ENCODE measurements around the gene CATSPER3. TPM values are rescaled to one million over a fixed set of nuclear protein-coding genes. Genes with fewer than 3 reads are reported as not detected.

The CATSPER3 gene
- total RNA-seq, result under 1 TPM; 0.16 to 0.63 (median 0.38) TPM

DNA sequence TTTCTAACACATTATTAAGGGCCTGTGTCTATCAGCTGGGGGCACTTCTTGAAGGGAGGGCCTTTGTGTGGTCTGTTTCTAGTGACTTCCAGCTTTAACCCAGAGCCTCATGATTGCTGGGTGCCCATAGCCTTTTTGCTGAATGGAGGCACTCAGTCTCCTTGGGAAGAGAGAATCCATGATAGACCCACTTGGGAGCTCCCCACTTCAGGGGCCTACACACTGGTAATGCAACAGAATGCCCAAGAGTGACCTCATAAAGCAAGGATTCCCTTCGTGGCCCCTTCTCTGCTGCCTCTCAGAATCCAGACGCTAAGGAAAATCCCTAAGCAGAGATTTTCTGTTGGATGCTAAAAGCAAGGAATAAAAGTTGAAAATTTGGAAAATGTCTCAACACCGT is at the start of gene CATSPER3:
TSS of gene CATSPER3 (plus strand) at position 301 of the 400 bp plus-strand sequence. CDS start at position 386, 85 bp downstream.
- Mint-ChIP-seq H3K27me3 (ENCODE audit: low read depth) (no peaks in the 10 kb centered on the region), H3K4me3 (no peak within 1 kb of the TSS), H3K36me3 (ENCODE audit: insufficient read depth) (peaks cover 14% of the 10 kb centered on the region), H3K4me1 (ENCODE audit: low read depth) (peaks cover 26% of the 10 kb centered on the region), H3K9me3 (no peaks in the 10 kb centered on the region)
- DNase-seq (no peak), ATAC-seq (no peak)

DNA sequence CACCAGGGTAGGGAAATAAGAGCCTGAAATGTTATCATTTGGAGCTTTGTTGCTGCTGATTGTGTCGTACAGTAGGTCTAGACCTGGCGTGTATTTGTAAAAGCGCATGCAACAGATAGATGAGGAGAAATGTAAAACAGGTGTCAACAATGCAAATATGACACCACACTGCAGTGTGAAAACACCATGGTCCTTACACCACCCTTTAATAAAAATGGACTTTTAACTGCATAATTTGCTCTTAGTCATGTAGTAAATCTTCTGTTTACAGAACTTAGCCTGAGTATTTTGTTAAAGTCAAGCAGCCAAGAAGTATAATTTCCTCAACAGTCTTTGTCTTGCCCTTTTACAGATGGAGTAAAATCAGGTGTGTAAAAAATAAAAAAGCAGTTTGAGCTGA is 48.8 kb upstream of the CATSPER3 start:
- no peaks in the 10 kb centered on the region for H3K27me3 Mint-ChIP-seq (ENCODE audit: low read depth)
- H3K9me3 Mint-ChIP-seq, result no peaks in the 10 kb centered on the region
- no peak for ATAC-seq
- no peak overlapping the region for H3K4me3 Mint-ChIP-seq
- DNase-seq, result no peak
- peaks cover 27% of the 10 kb centered on the region for H3K36me3 Mint-ChIP-seq (ENCODE audit: insufficient read depth)
- peaks cover 17% of the 10 kb centered on the region for H3K4me1 Mint-ChIP-seq (ENCODE audit: low read depth)

DNA sequence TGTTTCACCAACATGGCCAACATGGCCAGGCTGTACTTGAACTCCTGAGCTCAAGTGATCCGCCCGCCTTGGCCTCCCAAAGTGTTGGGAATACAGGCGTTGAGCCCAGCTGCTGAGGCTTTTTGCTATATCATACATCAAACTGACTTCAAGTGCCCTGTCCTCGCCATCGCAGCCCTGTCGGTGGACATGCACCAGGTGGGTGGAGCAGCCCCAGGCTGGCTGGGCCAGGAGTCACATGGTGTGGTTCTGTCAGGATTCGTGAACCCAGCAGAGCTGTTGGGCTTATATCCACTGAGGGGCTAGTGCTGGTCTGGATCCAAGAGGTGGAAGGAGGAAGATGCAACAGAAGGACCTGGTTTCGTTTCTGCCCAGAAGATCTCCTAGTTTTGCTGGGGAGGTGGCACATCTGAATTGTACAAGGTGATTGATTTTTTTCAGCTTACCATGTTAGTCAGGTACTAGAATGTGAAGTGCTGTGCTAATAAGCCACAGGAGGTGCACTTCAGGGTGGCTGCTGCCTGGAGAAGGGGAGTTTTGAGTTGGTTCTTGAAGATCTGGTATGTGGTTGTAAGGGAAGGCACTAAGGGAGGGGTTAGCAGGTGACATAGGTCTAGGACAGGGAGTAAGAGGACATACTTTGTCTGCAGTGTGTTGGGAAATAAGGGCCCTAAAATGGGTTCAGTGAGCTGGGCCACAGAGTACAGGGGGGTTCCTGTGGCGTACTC is 46.7 kb upstream of the CATSPER3 start:
- no peaks in the 10 kb centered on the region for H3K27me3 Mint-ChIP-seq (ENCODE audit: low read depth)
- no peaks in the 10 kb centered on the region for H3K9me3 Mint-ChIP-seq
- no peak for DNase-seq
- H3K4me1 Mint-ChIP-seq (ENCODE audit: low read depth), result peaks cover 17% of the 10 kb centered on the region
- H3K36me3 Mint-ChIP-seq (ENCODE audit: insufficient read depth), result peaks cover 25% of the 10 kb centered on the region
- no peak for ATAC-seq
- H3K4me3 Mint-ChIP-seq, result no peak overlapping the region

DNA sequence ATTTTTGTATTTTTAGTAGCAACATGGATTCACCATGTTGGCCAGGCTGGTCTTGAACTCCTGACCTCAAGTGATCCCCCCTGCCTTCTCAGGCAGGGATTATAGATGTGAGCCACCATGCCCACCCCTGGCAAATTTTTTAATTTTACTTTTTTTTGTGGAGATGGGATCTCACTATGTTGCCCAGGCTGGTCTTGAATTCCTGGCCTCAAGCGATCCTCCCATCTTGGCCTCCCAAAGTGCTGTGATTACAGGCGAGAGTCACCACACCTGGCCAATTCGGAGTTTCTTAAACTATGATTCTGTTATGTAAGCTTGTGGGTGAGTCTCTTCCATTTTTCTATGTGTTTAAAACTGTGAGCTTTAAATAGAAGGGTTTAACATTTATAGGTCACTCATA is 35.2 kb upstream of the CATSPER3 start:
- H3K36me3 Mint-ChIP-seq (ENCODE audit: insufficient read depth), result peaks cover 21% of the 10 kb centered on the region
- H3K4me1 Mint-ChIP-seq (ENCODE audit: low read depth), result no peaks in the 10 kb centered on the region
- DNase-seq (no peak), ATAC-seq (no peak)
- H3K9me3 Mint-ChIP-seq, result no peaks in the 10 kb centered on the region
- H3K27me3 Mint-ChIP-seq (ENCODE audit: low read depth), result no peaks in the 10 kb centered on the region
- no peak overlapping the region for H3K4me3 Mint-ChIP-seq

DNA sequence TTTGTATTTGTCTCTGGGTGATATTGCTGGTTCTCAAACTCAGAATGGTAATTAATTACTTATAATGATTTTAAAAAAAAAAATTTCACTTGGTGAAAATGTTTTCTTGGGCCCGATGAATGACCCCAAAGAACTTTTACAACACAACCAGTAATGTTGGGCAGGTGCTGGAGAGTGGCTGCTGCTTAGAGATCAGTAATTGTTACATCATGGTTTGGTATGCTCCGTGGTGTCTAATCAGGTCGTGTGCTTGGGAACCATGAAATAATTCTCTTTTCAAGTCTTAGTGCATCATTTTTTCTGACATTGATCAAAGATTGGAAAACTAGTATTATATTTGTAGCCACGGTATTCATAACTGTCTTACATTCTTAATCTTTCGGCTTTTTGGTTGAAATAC is 33.5 kb upstream of the CATSPER3 start:
- Mint-ChIP-seq H3K4me1 (ENCODE audit: low read depth) (no peaks in the 10 kb centered on the region), H3K9me3 (no peaks in the 10 kb centered on the region), H3K27me3 (ENCODE audit: low read depth) (no peaks in the 10 kb centered on the region), H3K36me3 (ENCODE audit: insufficient read depth) (peaks cover 20% of the 10 kb centered on the region), H3K4me3 (no peak overlapping the region)
- DNase-seq, result no peak
- no peak for ATAC-seq

DNA sequence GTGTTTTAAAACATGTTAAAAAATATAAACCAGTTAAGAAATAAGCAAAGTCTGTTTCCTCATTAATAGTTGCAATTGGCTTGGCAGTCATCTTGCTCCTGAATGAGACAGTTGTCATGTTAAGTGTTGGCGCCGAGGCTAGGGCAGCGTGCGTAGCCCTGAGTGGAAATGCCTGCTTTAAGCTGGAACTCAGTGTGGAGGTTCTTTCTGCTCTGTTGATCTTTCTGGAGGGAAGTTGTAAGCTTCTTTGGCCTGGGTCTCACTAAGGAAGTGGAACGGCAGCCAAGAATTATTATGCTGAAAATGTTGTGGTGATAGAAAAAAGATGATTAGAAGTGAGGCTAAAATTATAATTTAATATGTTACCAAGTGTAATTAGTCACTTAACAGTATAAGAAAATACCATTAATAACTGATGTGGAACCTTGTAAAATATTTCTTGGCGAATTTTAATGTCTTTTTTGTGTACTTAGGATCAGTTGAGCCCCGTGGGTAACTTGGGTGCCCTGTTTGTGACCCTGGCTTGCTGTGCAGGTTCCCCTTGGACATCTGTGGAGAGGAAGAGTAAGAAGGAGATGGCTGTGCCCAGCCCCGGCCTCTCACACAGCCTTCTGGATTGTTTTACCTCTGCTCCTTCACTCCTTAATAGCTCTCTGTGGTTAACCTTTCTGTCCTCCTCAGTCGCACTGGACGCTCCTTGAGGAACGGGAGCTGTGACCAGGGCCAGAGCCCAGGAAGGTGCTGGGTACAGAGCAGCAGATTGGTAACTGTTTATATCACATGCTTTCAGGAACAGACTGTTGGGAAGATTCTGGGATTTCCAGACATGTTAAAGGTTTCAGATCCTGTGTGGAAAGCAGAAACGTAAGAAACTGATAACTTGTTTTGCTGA is 31.8 kb upstream of the CATSPER3 start:
- no peak for DNase-seq
- Mint-ChIP-seq H3K27me3 (ENCODE audit: low read depth) (no peaks in the 10 kb centered on the region), H3K36me3 (ENCODE audit: insufficient read depth) (peaks cover 24% of the 10 kb centered on the region), H3K9me3 (no peaks in the 10 kb centered on the region), H3K4me3 (no peak overlapping the region), H3K4me1 (ENCODE audit: low read depth) (no peaks in the 10 kb centered on the region)
- ATAC-seq, result no peak

DNA sequence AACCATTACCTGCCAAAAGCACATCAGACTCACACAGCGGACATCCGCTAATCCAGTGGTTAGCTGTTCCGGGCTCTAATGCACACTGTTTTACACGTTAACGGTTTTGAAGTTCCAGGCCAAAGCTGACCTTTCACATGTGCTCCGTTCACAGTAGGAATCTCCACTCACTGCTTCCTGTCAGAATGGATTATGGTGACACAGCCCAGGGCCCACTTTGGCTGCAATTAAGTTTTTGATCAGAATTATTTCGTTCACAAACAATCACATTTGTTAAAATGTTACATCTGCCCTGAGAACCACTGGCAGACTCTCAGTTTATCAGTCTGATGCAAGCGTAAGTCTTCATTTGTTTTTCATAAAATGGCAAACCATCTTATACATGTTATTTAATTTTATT is 30.2 kb upstream of the CATSPER3 start:
- Mint-ChIP-seq H3K9me3 (no peaks in the 10 kb centered on the region), H3K36me3 (ENCODE audit: insufficient read depth) (peaks cover 25% of the 10 kb centered on the region), H3K4me1 (ENCODE audit: low read depth) (no peaks in the 10 kb centered on the region), H3K27me3 (ENCODE audit: low read depth) (no peaks in the 10 kb centered on the region), H3K4me3 (no peak overlapping the region)
- ATAC-seq (no peak), DNase-seq (no peak)

DNA sequence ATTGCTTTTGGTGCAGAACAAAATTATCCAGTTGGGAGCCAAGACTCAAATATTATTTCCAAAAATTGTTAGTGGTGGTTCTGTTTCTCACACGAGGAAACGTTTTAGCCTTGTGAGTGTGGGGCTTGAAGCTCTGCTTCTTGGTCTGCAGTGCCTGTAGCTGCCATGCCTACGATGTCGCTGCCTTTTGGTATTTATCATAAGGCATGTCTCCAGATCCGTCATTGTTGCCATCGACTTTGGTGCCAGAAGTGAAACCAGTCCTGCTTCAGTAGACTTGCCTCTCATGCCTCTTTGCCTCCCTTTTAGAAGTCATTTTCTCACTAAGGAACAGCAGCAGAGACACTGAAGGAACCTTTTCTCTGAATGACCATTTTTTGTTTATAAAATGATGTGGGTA is 29.7 kb upstream of the CATSPER3 start:
- ATAC-seq (no peak), DNase-seq (no peak)
- Mint-ChIP-seq H3K4me1 (ENCODE audit: low read depth) (no peaks in the 10 kb centered on the region), H3K9me3 (no peaks in the 10 kb centered on the region), H3K4me3 (no peak overlapping the region), H3K27me3 (ENCODE audit: low read depth) (no peaks in the 10 kb centered on the region), H3K36me3 (ENCODE audit: insufficient read depth) (peaks cover 25% of the 10 kb centered on the region)

DNA sequence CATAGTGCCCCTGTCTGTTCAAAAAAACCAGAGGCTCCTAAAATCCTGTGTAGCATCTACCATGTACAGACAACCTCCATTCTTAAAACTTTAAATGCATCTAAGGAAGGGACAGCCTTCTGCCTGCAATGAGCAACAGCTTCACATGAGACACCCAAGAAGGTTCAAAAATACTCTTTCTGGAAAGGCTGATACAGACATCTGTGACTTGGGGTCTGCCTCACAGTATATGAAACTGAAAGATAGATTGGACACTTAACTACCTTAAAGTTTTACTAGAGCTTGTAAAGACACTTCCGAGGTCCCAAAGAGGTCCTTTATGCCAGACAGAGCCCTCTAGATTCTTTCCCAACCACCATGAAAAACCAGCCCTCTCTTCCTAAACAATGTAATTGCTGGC is 28.2 kb upstream of the CATSPER3 start:
- DNase-seq (no peak), ATAC-seq (no peak)
- Mint-ChIP-seq H3K27me3 (ENCODE audit: low read depth) (no peaks in the 10 kb centered on the region), H3K36me3 (ENCODE audit: insufficient read depth) (peaks cover 25% of the 10 kb centered on the region), H3K4me1 (ENCODE audit: low read depth) (no peaks in the 10 kb centered on the region), H3K9me3 (no peaks in the 10 kb centered on the region), H3K4me3 (no peak overlapping the region)

DNA sequence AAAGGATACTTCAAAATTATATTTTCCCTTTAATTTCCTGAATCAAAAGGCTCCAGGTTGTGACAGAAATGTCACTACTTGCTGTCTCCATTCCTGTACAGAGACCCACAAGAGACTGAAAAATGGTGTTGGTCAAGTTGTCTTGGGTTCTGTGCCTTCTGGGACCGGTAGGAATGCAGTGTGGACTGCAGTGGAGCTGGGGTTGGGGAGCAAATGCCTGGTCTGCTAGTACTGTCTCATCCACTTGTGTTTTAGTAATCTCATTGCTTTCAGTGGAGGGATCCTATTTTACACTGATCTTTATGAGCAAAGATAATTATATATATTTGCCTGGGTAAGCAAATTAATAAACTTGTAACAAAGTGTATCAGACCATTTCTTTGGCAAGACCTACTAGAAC is 24.2 kb upstream of the CATSPER3 start:
- DNase-seq, result no peak

DNA sequence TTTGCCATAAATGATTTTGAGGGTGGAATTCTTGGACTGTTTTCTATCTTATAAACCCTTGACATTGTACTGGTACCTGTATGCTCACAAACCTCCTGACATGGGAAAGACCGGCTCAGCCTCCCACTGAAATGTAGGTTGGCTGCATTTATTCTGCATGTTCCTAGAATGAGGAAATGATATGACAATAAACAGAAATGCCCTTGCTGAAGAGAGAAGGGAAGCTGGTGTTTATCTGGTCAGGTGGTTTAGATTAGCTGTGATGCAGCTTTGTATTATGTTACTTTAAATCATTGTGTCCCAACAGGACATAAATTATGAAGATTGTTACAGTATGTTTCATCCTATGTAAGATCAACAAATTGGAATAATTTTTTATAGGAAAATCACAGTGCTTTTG is 23.1 kb upstream of the CATSPER3 start:
- peaks cover 11% of the 10 kb centered on the region for H3K36me3 Mint-ChIP-seq (ENCODE audit: insufficient read depth)
- no peaks in the 10 kb centered on the region for H3K9me3 Mint-ChIP-seq
- ATAC-seq (no peak), DNase-seq (no peak)
- no peak overlapping the region for H3K4me3 Mint-ChIP-seq
- H3K4me1 Mint-ChIP-seq (ENCODE audit: low read depth), result no peaks in the 10 kb centered on the region
- no peaks in the 10 kb centered on the region for H3K27me3 Mint-ChIP-seq (ENCODE audit: low read depth)

More for the DNA sequence above, 24.2 kb upstream of the CATSPER3 start:
- Mint-ChIP-seq H3K27me3 (ENCODE audit: low read depth) (no peaks in the 10 kb centered on the region), H3K4me1 (ENCODE audit: low read depth) (no peaks in the 10 kb centered on the region), H3K36me3 (ENCODE audit: insufficient read depth) (peaks cover 12% of the 10 kb centered on the region), H3K9me3 (no peaks in the 10 kb centered on the region), H3K4me3 (no peak overlapping the region)
- no peak for ATAC-seq

DNA sequence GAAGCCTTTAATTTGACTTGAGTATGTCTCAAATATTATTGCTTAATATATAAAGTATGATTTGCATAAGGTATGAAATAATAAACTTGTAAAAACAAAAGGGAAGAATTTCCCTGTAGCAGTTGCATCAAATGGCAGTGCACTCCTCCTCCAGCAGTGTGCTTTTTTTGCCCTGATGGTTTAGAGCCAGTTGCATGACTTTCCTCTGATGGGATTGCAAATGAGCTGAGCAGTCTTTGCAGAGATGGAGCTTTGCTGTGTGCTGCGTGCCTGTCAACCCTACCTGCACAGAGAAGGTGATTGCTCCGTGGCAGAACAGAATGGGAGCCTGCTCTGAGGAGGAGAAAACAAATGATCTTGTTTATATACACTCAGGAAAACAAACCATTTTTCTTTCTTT is 22.7 kb upstream of the CATSPER3 start:
- Mint-ChIP-seq H3K9me3 (no peaks in the 10 kb centered on the region), H3K27me3 (ENCODE audit: low read depth) (no peaks in the 10 kb centered on the region), H3K36me3 (ENCODE audit: insufficient read depth) (peaks cover 8% of the 10 kb centered on the region), H3K4me3 (no peak overlapping the region), H3K4me1 (ENCODE audit: low read depth) (no peaks in the 10 kb centered on the region)
- DNase-seq (no peak), ATAC-seq (no peak)

DNA sequence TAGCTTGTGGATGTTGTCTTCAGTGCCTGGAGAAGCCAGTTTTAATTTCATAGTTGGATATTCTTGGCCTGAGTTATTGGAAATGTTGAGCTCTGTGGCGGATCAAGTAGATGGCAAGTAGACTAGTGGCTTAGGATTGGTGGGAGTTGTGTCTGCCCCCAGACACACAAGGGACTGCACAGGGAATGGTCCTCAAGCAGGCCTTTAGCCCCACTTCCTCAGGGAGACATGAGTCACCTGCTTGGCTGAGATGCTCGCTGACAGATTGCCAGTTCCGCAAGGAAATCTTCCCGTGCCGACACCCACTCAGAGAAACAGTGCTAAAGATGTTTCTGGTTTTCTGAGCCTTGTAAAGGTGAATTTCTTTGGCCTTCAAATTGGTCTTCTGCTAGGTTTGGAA is 18.8 kb upstream of the CATSPER3 start:
- ATAC-seq, result no peak
- H3K36me3 Mint-ChIP-seq (ENCODE audit: insufficient read depth), result peaks cover 5% of the 10 kb centered on the region
- no peak for DNase-seq
- peaks cover 3% of the 10 kb centered on the region for H3K9me3 Mint-ChIP-seq
- H3K4me1 Mint-ChIP-seq (ENCODE audit: low read depth), result no peaks in the 10 kb centered on the region
- H3K4me3 Mint-ChIP-seq, result no peak overlapping the region
- H3K27me3 Mint-ChIP-seq (ENCODE audit: low read depth), result no peaks in the 10 kb centered on the region

DNA sequence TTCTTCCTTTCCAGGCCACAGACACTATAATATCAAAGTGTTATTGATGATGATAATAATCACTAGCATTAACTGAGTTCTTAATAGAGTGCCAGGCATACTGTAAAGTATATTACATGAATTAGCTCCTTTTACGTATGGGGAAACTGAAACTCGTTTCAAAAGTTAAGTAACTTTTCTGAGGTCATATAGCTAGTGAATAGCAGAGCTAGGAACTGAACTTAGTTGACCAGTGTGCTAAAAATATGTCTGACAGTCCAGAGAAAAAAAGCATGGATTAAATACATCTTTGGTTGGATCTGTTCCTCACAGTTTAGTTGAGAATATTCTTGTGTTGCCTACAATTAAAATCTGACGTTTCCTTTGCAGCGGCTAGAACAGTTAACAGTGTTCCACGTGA is 18.4 kb upstream of the CATSPER3 start:
- no peaks in the 10 kb centered on the region for H3K4me1 Mint-ChIP-seq (ENCODE audit: low read depth)
- H3K27me3 Mint-ChIP-seq (ENCODE audit: low read depth), result no peaks in the 10 kb centered on the region
- DNase-seq (no peak), ATAC-seq (no peak)
- H3K36me3 Mint-ChIP-seq (ENCODE audit: insufficient read depth), result peaks cover 7% of the 10 kb centered on the region
- peaks cover 6% of the 10 kb centered on the region for H3K9me3 Mint-ChIP-seq
- H3K4me3 Mint-ChIP-seq, result no peak overlapping the region
